HTR-8/SVneo (cell line): Measurements from ENCODE around the gene SPDEF.
A peak's percentile ranks its signal among the peaks of the same experiment; 100 is the strongest.

Source experiments
- DNase-seq: peaks from one replicate; pipeline ENCODE4 v3.0.0; 2011; ENCODE audit warnings: low spot score, mixed read lengths; ENCODE audit not compliant: insufficient read length
- FAIRE-seq: peaks from 2 replicates; lab custom pipeline; 2011; peaks lifted over from hg19 to GRCh38; lab: Jason Lieb, UNC

Gene SPDEF

DNA sequence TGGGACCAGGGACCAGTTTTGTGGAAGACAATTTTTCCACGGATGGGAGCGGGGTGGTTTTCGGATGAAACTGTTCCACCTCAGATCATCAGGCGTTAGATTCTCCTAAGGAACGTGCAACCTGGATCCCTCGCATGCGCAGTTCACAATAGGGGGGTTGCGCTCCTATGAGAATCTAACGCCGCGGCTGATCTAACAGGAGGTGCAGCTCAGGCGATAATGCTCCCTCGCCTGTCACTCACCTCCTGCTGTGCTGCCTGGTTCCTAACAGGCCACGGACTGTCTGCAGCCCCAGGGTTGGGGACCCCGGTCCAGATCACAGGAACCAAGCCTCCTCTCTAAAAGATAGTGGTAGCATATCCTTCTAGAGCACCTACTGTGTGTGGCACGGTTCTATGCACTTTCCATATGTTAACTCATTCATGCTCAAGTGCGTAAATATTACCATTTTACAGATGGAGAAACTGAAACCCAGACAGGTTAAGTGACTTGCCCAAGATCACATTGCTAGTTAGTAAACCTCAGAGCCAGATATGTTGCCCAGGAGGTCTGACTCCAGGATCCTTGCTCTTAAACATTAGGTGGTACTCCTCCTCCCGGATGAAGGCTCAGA, 25.3 kb downstream of the SPDEF start:
- FAIRE-seq = no peak
- DNase-seq = no peak

DNA sequence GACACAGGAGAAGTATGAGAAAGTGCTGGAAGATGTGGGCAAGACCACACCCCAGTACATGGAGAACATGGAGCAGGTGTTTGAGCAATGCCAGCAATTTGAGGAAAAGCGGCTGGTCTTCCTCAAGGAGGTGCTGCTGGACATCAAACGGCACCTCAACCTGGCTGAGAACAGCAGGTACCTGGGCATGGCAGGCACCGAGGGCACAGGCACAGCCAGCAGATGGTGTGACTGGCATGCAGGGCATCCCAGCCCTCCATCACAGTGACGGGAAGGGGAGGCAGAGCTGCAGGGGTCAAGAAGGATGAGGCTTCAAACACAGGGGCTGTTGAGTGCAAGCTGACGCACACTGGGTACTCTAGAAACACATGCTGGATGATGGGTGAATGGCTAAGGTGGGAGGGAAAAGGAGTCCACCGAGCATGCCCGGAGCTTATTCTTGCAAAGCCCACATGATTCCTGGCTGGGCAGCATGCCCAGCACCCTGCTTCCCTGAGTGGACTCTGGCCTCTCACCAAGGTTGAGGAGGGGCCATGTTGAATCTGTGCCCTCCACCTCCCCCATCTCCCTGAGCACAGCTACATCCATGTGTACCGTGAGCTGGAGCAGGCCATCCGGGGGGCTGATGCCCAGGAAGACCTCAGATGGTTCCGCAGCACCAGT, 26.3 kb downstream of the SPDEF start:
- FAIRE-seq (no peak), DNase-seq (no peak)

DNA sequence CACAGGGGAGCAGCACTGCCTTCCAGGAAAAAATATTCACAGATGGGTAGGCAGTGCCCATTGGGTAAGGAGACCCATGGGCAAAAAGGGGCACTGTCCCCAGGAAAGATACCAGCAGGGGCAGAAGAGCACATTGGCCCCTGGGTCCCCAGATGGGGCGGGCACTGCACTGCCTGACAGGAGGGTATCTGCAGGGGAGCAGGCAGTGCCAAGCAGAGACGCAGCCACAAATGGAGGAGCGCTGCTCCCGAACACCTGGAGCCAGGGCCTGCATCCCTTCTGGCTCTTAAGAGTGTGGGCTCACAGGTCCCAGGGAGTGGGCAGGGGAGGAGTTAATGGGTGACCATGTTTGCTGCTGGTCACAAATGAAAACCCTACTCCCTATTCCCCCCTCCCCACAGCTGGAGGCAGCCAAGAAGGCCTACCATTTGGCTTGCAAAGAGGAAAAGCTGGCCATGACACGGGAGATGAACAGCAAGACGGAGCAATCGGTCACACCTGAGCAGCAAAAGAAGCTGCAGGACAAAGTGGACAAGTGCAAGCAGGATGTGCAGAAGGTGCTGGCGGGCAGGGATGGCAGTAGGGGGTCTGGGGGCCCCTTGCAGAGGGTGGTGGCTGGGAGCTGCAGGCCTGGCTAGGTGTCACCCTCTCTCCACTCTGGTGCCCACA, 27.0 kb downstream of the SPDEF start:
- DNase-seq (no peak), FAIRE-seq (no peak)

DNA sequence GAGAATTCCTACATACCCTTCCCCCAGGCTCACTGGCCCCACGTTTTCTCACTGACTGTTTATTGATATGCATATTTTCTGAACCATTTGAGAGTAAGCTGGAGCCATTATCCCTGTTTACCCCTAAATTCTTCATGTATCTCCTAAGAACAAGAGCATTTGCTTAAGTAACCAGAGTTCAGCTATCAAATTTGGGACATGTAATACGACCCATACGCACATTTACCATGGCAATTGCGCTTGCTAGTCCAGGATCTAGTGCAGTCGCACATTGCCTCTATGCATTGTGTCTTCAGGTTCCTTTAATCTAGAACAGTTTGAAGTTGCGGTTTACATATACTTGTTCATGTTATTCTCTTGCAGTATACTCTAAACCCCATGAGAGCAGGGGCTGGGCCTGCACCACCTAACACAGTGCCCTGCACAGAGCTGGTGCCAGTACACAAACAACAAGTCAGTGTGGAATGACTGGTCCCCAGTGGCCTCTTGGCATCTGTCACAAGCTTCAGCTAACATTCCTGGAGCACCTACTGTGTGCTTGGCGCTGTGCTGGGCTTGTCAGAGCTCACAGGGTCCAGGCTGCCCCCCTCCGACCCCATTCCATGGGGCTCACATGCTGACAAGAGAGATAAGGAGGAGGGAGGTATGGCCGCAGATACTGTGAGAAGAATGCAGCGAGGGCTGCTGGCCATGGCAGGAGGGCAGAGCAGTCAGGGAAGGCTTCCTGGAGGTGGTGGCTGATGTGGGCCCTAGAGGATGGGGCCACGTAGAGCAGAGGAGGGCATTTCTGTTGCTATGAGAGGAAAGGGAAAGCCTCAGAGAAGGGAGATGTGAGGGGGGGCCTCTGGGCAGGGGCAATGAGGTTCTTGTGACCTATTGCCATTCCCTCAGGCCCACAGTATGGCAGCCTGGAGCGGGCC, 28.1 kb downstream of the SPDEF start:
- DNase-seq (no peak), FAIRE-seq (peak; percentile 55)

DNA sequence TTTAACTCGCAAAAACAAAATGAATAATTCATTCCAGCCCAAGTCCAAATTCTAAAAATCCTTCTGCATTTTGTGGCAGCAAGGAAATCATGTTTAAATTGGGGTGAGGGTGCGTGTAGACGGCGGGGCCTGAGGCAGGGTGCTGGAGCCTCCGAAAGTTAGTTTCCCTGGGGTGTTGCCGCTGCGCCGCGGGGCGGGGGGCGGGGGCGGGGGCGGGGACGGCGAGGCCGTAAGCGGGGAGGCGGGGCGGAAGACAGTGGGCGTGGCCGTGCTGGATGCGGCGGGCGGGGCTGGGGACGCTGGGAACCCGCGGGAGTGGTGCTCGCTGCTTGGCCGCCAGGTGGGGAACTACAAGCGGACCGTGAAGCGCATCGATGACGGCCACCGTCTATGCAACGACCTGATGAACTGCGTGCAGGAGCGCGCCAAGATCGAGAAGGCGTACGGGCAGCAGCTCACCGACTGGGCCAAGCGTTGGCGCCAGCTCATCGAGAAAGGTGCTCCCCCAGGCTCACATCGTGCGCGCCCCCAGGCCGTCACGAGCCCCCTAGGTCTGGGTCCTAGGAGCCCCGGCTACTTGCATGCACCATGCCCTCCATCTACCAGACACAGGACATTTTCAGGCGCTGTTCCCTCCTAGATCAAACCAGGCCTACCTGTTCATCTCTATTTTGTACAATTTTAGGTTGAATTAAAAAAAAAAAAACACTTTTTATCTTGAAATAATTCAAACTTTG, 29.0 kb downstream of the SPDEF start:
- FAIRE-seq = peak; percentile 98
- peak; percentile 96 for DNase-seq

DNA sequence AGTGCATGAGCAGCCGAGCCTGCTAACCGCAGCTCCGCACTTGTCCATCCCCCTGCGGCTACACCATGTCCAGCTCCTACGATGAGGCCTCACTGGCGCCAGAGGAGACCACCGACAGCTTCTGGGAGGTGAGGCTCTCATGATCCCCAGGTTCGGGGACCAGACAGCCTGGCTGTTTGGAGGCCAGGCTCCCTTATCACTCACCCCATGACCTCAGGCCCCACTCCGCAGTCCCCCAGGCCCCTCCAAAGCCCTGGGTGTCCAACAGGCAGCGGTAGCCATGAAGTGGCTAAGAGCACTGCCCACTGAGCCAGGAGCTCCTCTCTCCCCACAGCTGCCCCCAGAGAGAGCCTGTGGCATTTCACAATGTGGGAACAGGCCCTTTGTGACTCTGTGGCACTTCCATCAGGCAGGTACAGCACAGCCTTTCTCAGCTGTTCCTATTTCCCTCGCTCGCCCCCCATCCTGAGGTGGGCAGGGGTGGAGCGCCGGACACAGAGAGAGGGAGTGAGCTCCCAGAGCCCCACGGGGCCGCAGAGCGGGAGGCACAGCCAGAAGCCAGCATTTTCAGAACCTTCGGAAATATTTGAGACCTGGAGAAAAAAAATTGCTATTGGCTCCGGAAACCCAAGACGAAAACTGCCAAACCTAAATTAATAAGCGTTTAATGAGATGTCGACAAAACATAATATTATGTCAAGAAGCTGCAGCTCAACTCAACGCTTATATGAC, 29.7 kb downstream of the SPDEF start:
- no peak for FAIRE-seq

DNA sequence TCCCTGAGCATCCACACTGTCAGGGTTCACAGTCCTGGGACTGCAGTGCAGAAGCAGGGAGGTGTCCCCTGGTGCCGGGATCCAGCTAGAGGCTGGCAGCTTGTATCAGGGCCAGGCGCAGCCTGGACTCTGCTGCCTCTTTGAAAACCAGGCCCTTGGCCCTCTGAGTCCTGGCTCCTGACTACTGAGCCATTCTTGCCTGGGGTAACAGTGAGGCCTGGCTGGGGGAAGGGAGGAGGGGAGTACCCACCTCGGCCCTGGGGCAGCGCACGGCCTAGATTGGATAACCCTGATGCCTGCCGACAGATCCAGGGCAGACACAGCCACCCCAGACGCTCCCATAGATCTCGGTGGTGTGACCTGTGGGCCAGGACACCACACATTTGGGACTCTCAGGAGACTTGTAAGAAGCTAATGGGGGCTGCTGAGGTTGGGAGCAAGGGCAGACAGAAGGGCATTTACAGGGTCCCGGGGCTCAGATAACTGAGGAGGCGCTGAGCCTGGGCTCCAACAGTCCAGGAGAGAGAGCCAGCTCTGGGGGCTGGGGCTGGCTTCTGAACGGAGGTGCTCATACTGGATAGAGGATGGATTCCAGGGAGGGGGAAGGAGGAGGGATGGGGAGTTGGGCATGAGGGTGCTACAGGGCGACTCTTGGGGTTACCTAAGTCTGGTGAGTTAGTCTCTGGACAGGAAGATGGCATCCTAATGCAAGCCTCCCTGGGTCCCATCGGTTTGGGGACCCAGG, 30.5 kb downstream of the SPDEF start:
- FAIRE-seq = no peak
- no peak for DNase-seq

More for the DNA sequence above, 29.7 kb downstream of the SPDEF start:
- no peak for DNase-seq

DNA sequence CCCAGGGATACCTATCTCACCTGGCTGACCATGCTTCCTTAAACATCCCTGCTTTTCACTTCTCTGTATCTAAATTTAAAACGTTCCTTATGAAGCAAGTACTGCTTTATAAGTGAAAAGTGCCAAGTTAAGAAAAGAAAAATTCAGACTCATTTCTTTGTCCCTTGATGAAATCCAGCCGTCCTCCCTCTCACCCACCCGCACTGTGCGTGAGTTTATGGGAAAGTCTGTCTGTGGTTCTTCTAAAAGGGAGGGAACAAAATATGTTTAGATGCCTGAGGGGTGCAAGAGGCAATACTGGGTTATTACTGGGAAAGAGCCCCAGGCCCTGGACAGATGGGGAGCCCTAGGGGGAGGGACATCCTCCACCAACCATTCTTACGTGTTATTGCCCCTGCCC, 31.2 kb downstream of the SPDEF start:
- FAIRE-seq (no peak), DNase-seq (no peak)

DNA sequence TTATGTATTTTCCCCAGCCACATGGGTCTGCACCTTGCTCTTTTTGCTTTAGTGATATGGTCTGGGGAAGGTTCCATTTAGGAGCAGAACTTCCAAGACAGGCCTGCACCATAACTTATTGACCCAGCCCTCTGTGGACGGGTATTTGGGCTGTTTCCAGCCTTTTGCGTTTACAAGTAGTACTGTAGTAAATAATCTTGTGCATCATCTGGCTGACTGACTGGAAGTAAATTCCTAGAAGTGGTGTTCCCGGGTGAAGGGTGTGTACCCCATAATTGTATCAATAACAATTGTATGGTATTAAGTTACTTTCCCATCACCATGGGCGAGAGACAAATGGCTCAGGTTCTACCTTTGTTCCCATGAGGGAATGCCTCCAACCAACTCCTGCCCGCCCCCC, 31.6 kb downstream of the SPDEF start:
- no peak for DNase-seq
- FAIRE-seq = no peak

DNA sequence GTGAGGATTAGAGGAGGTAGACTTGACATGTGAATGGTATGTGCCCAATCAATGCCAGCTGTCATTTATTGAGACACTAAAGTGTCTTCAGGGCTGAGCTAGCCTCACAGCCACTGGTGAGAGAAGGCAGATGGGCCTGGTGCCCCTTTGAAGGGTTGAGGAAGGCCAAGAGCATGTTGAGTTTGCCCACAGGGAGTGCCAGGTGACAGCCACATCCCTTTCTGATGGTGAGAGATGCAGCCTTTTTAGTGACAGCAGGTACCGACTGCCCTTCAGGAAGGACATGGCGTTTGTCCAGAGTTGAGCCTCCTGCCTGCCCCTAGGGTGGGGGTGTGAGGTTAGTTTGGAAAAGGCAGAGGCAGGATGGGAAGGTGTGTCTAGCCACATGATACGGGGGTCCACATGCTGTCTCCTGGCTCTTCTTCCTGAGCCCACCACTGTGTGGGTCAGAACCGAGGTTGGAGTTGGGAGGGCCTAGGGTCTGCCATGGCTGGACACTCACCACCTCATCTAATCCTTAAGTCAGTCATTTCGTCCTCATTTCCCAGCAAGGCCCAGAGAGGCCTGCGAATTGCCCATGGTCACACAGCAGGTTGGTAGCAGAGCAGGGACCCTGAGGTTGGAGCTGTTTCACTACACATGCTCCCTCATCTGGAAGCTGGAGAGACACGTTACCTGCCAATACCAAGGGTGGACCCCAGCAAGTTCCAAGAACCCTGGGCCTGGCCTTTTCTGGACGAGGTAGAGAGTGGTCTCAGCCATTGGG, 32.5 kb downstream of the SPDEF start:
- DNase-seq (no peak), FAIRE-seq (peak; percentile 16)

DNA sequence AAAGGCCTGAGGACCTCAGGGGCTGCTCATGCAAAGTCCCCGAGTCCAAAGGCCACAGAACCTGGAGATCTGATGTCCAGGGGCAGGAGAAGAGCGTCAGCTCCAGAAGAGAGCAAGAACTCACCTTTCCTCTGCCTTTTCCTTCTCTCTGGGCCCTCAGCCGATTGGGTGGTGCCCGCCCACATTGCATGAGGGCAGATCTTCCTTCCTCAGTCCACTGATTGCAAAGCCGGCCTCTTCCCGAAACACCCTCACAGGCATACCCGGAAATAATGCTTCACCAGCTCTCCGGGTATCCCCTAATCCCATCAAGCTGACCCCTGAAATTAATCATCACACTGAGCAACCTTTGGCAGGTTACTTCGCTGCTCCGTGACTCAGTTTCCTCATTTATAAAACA, 33.4 kb downstream of the SPDEF start:
- no peak for FAIRE-seq
- DNase-seq = no peak

DNA sequence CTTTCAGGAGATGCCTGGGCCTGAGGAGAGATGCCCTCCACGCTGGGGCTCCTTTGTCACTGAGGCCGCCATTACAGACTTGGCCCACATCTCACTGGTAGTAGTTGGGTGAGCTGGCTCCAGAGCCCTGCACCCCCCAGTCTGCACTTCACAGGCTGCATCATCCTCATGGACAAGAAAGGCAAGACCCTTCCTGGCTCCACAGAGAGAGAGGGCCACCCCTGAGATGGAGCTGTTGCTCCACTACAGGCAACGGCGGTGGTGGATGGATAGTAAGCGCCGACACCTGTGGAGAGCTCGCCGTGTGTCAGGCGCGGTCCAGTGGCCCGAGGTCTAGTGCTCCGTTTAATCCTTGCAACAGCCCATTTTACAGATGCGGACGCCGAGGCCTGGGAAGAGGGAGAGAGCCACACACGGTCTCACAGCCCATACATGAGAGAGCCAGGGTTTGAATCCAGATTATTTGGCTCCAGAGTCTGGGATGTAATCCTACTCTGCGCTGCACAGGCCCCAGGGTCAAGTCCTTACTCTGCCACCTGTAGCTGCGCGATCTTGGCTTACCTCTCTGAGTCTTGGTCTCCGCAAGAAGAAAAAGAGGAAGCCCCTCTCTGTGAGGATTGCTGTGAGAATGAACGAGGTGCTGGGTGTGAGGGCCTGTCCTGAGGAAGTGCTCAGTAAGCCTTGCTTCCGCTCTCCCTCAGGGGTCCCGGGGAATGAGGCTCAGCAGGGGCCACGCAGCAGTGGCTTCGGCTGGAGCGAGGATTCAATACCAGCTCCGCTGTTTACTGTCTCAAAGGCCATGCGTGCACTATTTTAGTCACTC, 34.5 kb downstream of the SPDEF start:
- no peak for DNase-seq
- no peak for FAIRE-seq

DNA sequence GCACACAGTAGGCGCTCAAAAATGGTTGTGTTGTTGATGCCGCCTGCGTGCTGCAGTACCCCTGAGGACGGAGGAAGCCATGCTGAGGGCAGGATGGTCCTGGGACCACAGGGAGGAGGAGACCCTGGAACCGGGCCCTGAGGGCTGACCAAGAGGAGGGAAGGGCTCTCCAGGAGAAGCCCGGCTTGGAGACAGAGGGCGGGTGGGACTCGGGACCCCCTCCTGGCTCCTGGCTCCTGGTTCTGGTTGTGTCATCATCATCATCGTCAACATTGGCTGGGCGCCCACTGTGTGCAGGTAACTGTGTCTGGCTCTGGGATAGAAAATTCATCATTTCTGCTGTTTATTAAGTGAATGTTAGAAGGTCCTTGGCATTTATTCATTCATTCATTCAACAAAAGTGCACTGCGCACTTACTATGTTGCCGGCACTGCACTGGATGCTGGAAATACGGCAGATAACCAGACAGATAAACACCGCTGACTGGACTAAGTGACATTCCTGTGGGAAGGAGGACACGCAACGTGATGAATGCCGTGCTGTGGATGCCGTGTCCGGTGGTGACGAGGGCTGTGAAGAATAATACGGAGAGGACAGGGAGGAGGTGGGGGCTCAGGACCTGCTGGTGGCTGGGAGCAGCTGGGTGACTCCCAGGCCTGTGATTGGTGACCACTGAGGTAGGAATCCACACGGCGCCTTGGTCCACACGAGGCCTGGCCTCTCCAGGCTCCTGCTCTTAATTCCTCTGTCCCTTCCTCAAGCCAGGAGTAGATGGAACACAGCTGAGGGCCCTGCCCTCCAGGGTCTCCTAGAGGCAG, 35.3 kb downstream of the SPDEF start:
- no peak for DNase-seq
- peak; percentile 26 for FAIRE-seq

DNA sequence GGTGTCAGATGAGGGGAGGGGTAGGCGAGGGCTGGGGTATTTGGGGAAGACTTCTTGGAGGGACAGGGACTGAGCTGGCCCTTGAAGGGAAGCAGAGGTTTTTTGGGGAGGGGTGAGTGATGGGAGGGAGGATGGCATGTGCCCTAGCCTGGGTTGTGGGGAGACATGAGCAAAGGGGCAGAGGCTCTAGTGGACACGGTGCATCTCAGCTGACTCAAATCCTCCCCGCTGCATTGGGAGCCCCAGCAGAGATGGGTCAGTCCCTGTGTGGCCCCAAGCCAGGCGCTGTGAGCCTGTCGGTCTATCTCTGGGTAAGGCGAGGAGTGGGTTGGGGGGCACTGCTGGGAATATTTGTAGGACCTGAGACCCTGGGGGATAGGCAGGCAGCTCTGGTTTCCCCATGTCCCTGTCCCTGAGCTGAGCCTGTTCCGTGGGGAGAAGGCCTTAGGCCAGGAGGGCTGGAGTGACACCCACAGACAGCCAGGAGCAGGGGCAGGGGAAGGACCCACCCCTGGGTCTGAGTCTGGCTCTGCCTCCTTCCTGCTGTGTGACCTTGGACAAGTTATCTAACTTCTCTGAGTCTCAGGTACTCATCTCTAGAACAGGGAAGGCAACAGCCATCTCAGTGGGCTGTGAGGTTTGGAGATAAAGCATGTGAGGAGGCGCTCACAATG, 36.0 kb downstream of the SPDEF start:
- no peak for DNase-seq
- FAIRE-seq = no peak

DNA sequence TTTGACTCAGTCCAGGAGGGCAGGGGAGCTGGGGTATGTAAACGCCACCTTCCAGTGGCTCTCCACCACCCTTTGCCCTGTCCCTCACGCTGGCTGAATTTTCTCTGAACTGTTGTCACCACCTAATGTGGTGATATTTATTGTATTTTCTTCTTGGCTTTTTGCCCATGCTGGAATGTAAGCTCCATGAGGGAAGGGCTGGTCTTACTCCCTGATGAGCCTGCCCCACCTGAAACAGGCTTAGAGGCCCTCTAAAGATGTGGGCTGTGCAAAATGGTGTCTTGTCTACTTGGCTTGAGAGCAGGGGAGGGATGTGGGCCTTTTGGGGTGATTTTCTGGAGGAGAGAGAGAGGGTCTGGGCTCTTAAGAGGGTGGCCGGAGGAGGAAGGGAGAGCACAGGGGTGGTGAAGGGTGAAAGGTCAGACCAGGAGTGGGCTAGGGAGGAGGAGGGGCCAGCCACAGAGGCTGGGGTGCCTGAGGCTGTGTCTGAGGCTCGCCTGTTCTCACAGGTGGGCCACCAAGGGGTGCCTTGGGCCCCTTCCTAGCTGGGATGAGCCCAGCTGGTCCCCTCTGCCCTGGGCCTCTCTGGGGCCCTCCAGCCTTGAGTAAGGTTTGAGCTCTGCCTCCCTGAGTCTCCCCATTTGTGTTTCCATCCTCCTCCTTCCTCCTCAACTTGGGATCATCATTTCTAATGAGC, 37.3 kb downstream of the SPDEF start:
- no peak for DNase-seq
- FAIRE-seq = no peak
